Daoy (cell line): ENCODE results near the gene HIF1A. TPM values are rescaled to one million over a fixed set of nuclear protein-coding genes. Genes with fewer than 3 reads are reported as not detected.
"Not testable (repeated sequence)": the region's sequence is repeated elsewhere in the genome, so short reads cannot be mapped to it uniquely, and the experiment has no call there.

Source experiments
- DNase-seq: peaks from one replicate; pipeline ENCODE4 v3.0.0-alpha.2; 2015; ENCODE audit warnings: low read depth
- total RNA-seq: library from RNA; depleted of rRNA; stranded (reverse); fragments of >200 nt; shearing (Covaris generic); gene quantifications from 2 replicates; pipeline ENCODE4 v1.2.3, GENCODE V29; 2014

Gene HIF1A
- total RNA-seq, 1 experiment from 2014 or later = 258 TPM

- DNase-seq = no peak
Observed at GRCh38 chr14:61749264-61749663, 54.0 kb downstream of the HIF1A start.

DNA sequence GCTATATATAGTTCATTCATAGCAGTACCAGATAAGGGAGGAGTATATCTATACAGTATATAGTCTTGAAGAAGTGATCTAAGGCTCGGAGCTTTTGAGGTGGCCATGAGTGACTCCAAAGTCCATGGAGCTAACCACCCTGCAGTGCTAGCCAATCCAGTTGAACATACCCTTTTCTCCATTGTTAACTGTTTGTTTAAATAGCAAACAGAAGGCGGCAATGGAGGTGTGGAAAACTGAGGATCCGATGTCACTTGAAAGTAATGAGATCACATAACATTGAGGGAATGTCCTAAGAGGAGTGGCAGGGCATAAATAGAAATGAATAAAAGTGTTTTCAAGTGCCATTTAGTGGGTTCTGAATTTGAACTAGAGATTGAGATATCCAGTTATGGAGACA is 54.6 kb downstream of the HIF1A start:
- peak; percentile 19 for DNase-seq

- peak; percentile 81 for DNase-seq
Observed at GRCh38 chr14:61750708-61751474, 55.6 kb downstream of the HIF1A start.

DNA sequence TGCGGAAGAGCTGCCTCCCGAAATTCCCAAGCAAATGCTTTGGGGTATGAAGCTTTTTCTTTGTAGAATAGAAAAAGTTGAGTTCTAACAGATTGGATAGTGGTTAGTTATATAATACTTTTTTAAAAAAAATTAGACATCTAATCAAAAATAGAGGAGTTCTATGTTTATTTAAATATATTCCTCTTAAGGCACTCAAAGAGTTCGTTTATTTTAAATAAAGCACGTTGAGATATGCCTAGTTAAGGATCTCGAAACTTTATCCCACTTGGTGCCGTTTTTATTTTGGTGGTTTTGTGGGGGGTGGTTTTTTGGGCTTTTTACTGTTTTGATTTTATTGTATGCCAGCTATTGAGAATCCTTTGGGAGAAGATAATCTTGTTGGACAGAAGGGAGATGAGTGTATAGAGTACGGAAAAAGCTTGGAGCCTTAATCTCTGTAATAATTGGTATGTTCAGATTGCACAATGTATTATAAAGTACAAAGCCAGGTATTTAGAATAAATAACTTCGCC is 56.2 kb downstream of the HIF1A start:
- DNase-seq = no peak

GRCh38 chr14:61752626-61753025 is 57.3 kb downstream of the HIF1A start:
- no peak for DNase-seq

DNA sequence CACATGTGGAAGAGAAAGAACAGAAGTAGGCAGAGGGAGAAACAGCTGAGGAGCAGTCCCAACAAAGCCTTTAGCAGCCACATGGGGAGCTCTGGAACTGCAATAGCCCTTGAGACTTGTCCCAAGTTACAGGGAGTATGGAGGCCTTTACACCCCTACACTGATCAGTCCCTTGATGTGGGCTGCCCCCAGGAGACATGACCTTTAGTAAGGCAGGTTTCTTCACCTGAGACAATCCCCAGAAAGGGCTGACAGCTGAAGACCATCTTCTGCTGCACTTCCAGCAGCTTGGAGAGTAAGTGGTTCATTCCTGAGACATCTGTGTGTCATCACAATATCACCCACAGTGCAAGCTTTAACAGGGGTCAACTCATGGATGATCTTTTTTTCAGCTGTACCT is 58.3 kb downstream of the HIF1A start:
- DNase-seq = no peak

- no peak for DNase-seq
Observed at GRCh38 chr14:61754627-61755381, 59.5 kb downstream of the HIF1A start.

GRCh38 chr14:61755382-61755742 is 60.0 kb downstream of the HIF1A start:
- not testable (repeated sequence) for DNase-seq

DNA sequence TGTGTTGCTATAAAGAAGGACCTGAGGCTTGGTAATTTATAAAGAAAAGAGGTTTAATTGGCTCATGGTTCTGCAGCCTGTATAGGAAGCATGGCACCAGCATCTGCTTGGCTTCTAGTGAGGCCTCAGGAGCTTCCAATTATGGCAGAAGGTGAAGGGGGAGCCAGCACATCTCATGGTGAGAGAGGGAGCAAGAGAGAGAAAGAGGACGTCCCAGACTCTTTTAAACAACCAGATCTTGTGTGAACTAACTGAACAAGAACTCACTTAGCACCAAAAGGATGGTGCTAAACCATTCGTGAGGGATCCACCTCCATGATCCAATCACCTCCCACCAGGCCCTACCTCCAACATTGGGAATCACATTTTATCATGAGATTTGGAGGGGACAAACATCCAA is 60.8 kb downstream of the HIF1A start:
- no peak for DNase-seq

DNA sequence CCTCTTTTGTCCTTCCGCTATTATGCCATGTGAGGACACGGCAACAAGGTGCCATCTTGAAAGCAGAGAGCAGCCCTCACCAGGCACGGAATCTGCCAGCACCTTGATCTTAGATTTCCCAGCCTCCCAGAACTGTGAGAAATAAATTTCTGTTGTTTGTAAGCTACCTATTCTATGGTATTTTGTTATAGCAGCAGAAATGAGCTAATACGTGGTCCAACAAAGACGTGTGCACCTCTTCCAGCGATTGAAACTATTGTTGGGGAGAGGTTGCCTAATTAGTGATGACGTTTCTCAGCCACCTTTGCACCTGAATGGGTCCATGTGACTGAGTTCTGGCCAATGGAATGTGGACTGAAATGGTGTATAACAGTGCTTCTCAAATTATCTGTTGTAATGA is 64.6 kb downstream of the HIF1A start:
- no peak for DNase-seq

DNA sequence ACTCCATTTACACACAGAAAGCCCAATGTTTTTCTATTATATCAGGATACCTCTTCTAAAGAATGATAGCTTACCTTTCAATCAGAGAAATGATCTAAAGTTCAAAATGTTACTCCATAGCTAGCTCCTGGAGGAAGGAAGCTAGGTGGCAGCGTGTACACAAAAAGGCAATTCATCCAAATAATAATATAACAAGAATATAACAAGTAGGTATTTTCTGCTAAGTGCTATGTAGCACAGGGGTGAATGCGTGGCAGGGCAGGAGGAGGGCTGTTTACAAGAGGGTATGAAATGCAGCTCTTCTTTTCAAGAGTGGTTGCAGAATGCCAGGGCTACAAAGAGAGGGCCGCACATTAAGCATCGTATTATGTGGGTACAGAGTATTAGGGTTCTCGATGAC is 66.2 kb downstream of the HIF1A start:
- DNase-seq = no peak

- DNase-seq = peak; percentile 99
Observed at GRCh38 chr14:61761959-61762786, 66.9 kb downstream of the HIF1A start, which contains the start of gene SNAPC1. Gene SNAPC1 (plus strand): TSS chr14:61762420. CDS start chr14:61762461, 41 bp downstream.

DNA sequence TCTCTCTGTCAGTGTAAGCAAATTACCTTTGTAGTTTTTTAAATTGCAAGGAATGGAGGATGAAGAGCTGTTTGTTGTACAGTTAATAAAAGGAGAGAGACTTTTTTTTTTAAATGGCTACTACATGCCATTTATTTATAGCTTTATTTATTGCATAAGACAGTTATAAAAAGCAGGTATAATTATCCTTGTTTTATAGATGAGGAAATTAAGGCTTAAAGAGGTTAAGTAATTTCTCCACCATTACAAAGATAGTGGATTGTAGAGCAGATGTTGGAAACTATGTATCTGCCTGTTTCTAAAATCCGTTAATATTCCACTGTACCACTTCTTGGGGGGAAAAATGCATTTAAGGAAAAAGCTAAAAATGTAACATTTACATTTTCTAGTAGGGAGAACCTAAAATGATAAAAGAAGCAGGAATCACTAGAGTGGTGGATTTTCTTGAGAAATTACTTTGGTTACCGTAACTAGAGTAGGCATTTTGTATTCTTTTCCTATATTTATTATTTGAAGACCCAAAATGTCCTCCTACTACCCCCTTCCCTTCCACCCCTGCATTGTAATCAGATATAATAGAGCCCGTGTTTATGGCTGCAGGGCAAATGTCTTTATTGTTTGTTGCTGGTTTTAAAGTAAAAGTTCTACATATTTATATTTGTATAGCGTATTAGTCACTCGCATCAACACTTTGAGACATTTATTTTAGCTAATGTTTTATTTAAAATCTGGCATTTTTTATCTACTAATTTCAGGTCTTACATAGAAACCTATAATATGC is 69.2 kb downstream of the HIF1A start:
- DNase-seq = no peak

GRCh38 chr14:61765225-61765943 is 70.1 kb downstream of the HIF1A start:
- DNase-seq = no peak

- DNase-seq = no peak
Observed at GRCh38 chr14:61766151-61766550, 70.8 kb downstream of the HIF1A start.

GRCh38 chr14:61768240-61768639 is 72.9 kb downstream of the HIF1A start:
- DNase-seq = no peak

DNA sequence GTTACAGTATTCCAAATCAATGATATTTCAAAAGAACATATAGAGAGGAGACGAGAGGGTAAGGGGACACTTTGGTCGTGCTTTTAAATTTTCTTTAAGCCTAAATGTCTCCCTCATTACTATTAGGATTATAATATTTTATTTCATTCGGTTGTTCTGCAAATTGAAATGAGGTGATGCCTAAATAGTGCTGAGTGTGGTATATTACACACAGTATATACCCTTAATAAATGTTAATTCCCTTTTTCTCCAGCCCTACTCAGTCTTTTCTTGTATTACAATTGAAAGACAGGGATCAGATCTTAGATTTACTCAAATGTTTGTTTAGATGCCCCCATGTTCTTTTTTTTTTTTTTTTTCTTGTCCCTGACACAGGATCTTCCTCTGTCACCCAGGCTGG is 74.6 kb downstream of the HIF1A start:
- no peak for DNase-seq

DNA sequence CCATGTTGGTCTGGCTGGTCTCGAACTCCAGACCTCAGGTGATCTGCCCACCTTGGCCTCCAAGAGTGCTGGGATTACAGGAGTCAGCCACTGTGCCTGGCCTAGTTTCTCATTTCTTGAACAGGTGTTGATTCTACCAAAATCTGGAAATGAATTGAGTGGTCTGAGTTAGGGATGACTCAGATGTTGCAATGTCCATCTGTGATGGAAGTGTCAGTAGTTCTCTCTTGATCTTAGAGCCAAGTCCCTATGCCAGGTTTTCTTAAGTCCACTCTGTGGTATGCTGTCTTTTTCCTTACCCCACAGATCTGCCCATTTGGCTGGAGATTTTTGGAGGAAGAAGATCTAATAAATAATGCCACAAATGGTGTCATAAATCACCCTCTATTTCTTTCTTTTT is 79.5 kb downstream of the HIF1A start:
- DNase-seq = no peak

DNA sequence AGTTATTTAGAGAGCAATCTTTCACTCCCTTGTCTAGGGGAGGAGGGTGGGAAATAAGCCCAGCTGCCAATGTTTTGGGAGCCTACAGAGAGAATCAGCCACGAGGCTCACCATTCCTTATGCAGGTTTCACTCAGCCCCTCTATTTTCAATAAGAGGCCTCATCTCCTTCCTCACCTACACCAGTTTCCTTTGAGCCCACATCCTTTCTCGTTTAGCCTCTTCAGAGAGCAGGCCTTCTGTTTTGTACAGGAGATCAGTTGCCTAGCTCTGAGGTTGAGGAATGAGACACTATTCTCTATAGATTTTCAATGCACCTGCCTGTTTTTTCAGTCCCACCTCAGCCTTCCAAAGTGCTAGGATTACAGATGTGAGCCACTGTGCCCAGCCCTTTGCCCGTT is 84.8 kb downstream of the HIF1A start:
- DNase-seq = no peak

- DNase-seq = no peak
Observed at GRCh38 chr14:61797309-61797708, 102.0 kb downstream of the HIF1A start.
